Endothelial cell of umbilical vein (primary cell): Measurements from ENCODE around the gene SERPINA6.

Experiments
- CTCF ChIP-seq, 2 donors: IDR thresholded peaks; 1 replicate in 1 of 2; 2 replicates in 1 of 2; pipeline ENCODE4 v1.5.1; 2011; ENCODE audit warnings: low read length in 2 of 2, mild to moderate bottlenecking in 2 of 2, moderate library complexity in 2 of 2, control low read depth in 1 of 2, inconsistent platforms in 1 of 2, low read depth in 1 of 2; ENCODE audit not compliant: insufficient read depth in 1 of 2; ENCODE audit errors: extremely low read depth in 1 of 2
- EZH2 ChIP-seq: IDR thresholded peaks from 2 replicates; pipeline ENCODE4 v1.6.1; 2012; ENCODE audit warnings: borderline replicate concordance, low read depth, mild to moderate bottlenecking, moderate library complexity, low read length, inconsistent platforms; ENCODE audit not compliant: severe bottlenecking
- POLR2A ChIP-seq: IDR thresholded peaks from 2 replicates; pipeline ENCODE4 v1.6.1; 2012; ENCODE audit warnings: low read depth, mild to moderate bottlenecking, control low read depth, low read length
- POLR2AphosphoS5 ChIP-seq: IDR thresholded peaks from 2 replicates; pipeline ENCODE4 v1.6.1; 2012; ENCODE audit warnings: low read depth, mild to moderate bottlenecking, control low read depth, low read length, moderate library complexity; ENCODE audit not compliant: insufficient read depth

GRCh38 chr14:94310248-94310647, 12.9 kb downstream of the SERPINA6 start:
- TF ChIP-seq POLR2A (no peak), CTCF (IDR thresholded peaks at IDR 0.05; ENCODE audit: extremely low read depth in 1 of 2, insufficient read depth in 1 of 2, low read depth in 1 of 2, low read length in 2 of 2) (no peak), POLR2AphosphoS5 (no peak), EZH2 (no peak)
